ENCODE measurements around the gene RADIL. TPM values are rescaled to one million over a fixed set of nuclear protein-coding genes. Genes with fewer than 3 reads are reported as not detected.
A peak's percentile ranks its signal among the peaks of the same experiment; 100 is the strongest.

The RADIL gene
- total and polyA plus RNA-seq, 2 donors (not counting 1 experiment from before 2014, with no cell fraction given), result not detected

GRCh38 chr7:4824120-4824775 is 59.3 kb downstream of the RADIL start:
- H3K9me3 Mint-ChIP-seq (ENCODE audit: insufficient read depth), result no peaks in the 10 kb centered on the region

More at GRCh38 chr7:4824120-4824775, 59.3 kb downstream of the RADIL start:
- Histone ChIP-seq H3K4me3 (ENCODE audit: control extremely low read depth in 1 of 5, extremely low read depth in 1 of 5, insufficient read depth in 1 of 5, low read depth in 2 of 5, low read length in 4 of 5) (no peak overlapping the region), H2AFZ (ENCODE audit: insufficient read depth, low read depth, low read length, poor library complexity, severe bottlenecking) (no peak overlapping the region), H3K4me1 (ENCODE audit: control insufficient read depth in 2 of 2, insufficient read depth in 2 of 2, low read length in 2 of 2) (no peaks in the 10 kb centered on the region), H4K20me1 (ENCODE audit: control insufficient read depth, insufficient read depth, low read length, poor library complexity, severe bottlenecking) (no peaks in the 10 kb centered on the region), H3K27ac (ENCODE audit: low read length in 2 of 2) (no peak overlapping the region), H3K36me3 (replicated peaks in 1 of 2; ENCODE audit: control extremely low read depth in 1 of 2, control insufficient read depth in 1 of 2, extremely low read depth in 1 of 2, insufficient read depth in 2 of 2, low read length in 1 of 2) (no peaks in the 10 kb centered on the region), H3K9ac (ENCODE audit: low read length) (no peak overlapping the region), H3K9me3 (ENCODE audit: control extremely low read depth in 1 of 3, control insufficient read depth in 2 of 3, insufficient read depth in 1 of 3, low read length in 2 of 3) (peaks cover 0 to 6% (median 0%) of the 10 kb centered on the region in 3 donors), H3K79me2 (ENCODE audit: control insufficient read depth, insufficient read depth, low read length) (no peaks in the 10 kb centered on the region), H3K27me3 (replicated peaks in 1 of 4; ENCODE audit: control extremely low read depth in 1 of 4, control insufficient read depth in 3 of 4, insufficient read depth in 4 of 4, low read length in 3 of 4) (peaks cover 0 to 3% (median 0%) of the 10 kb centered on the region in 4 experiments), H3K4me2 (replicated peaks; ENCODE audit: low read depth, low read length, poor library complexity, severe bottlenecking) (no peak overlapping the region)
- ATAC-seq (ENCODE audit: low read depth) (no peak), DNase-seq (peak; percentile 2)
- whole genome bisulfite sequencing (ENCODE audit: insufficient coverage), result 92% methylated on average over 20 of the region's 20 CpGs
- ChIA-PET POLR2A (no interaction called here), CTCF (no interaction called here)
- TF ChIP-seq EZH2 (IDR thresholded peaks at IDR 0.05; ENCODE audit: borderline replicate concordance, insufficient read depth, low read depth, low read length, poor library complexity, severe bottlenecking) (no peak), CTCF (IDR thresholded peaks at IDR 0.05) (no peak)
- Mint-ChIP-seq H3K27ac (no peak overlapping the region), H3K4me3 (no peak overlapping the region), H3K4me1 (no peaks in the 10 kb centered on the region), H3K27me3 (peaks cover 16% of the 10 kb centered on the region)
- intact Hi-C loops (cut with micrococcal nuclease), result no loop called here
